ENCODE measurements around the gene CLCN1. TPM values are rescaled to one million over a fixed set of nuclear protein-coding genes. Genes with fewer than 3 reads are reported as not detected.
A peak's percentile ranks its signal among the peaks of the same experiment; 100 is the strongest.

The CLCN1 gene
- total RNA-seq, 2 donors from 2014 or later: not detected

- Histone ChIP-seq H3K27me3 (no peaks in the 10 kb centered on the region), H3K9me3 (no peaks in the 10 kb centered on the region), H3K9ac (ENCODE audit: low read depth in 2 of 2, low read length in 2 of 2) (peak overlapping the region; percentile 85 to 95), H3K27ac (peak overlapping the region; percentile 100), H3K4me1 (peaks cover 7% of the 10 kb centered on the region), H3K36me3 (no peaks in the 10 kb centered on the region), H3K4me3 (peak overlapping the region; percentile 89)
- intact Hi-C loops (cut with DNase I): loop anchor here (5.0 to 10.0 kb wide), 2 partner anchors 37 to 115 kb away; partner anchors contain the start of gene GSTK1
- TF ChIP-seq CTCF (IDR thresholded peaks at IDR 0.05): peak; percentile 89
- peak; percentile 92 for DNase-seq
These were observed 64.3 kb downstream of the CLCN1 start for GRCh38 chr7:143380260-143380645.

- H3K9ac ChIP-seq (ENCODE audit: low read depth in 2 of 2, low read length in 2 of 2): peak within 1 kb of the TSS; percentile 91 to 95
- H3K27ac ChIP-seq: peak within 1 kb of the TSS; percentile 100
- no peaks in the 10 kb centered on the region for H3K36me3 ChIP-seq
- peak within 1 kb of the TSS; percentile 89 for H3K4me3 ChIP-seq
- H3K4me1 ChIP-seq: peaks cover 7% of the 10 kb centered on the region
- H3K9me3 ChIP-seq: no peaks in the 10 kb centered on the region
- no peak for TF ChIP-seq CTCF (IDR thresholded peaks at IDR 0.05)
- peak; percentile 96 for DNase-seq
- H3K27me3 ChIP-seq: no peaks in the 10 kb centered on the region
- intact Hi-C loops (cut with DNase I): loop anchor here (5.0 to 10.0 kb wide), 2 partner anchors 36 to 116 kb away; partner anchors contain the start of gene GSTK1
These were observed 64.9 kb downstream of the CLCN1 start, which contains the start of gene ZYX for GRCh38 chr7:143380646-143381426. Gene ZYX (plus strand): TSS chr7:143381345. CDS start chr7:143381572, 227 bp downstream.

- peaks cover 7% of the 10 kb centered on the region for H3K4me1 ChIP-seq
- peak; percentile 70 for DNase-seq
These were observed 65.7 kb downstream of the CLCN1 start for GRCh38 chr7:143381427-143382125.

GRCh38 chr7:143382126-143382790 lies 66.3 kb downstream of the CLCN1 start:
- Histone ChIP-seq H3K27ac (peak overlapping the region; percentile 100), H3K9me3 (no peaks in the 10 kb centered on the region), H3K9ac (ENCODE audit: low read depth in 2 of 2, low read length in 2 of 2) (peak overlapping the region; percentile 84 to 91), H3K36me3 (no peaks in the 10 kb centered on the region), H3K27me3 (no peaks in the 10 kb centered on the region), H3K4me1 (peaks cover 7% of the 10 kb centered on the region), H3K4me3 (peak overlapping the region; percentile 89)
- no peak for DNase-seq
- intact Hi-C loops (cut with DNase I): loop anchor here (5.0 to 10.0 kb wide), 2 partner anchors 35 to 117 kb away; partner anchors contain the start of gene GSTK1
- TF ChIP-seq CTCF (IDR thresholded peaks at IDR 0.05): no peak

More at GRCh38 chr7:143381427-143382125, 65.7 kb downstream of the CLCN1 start:
- Histone ChIP-seq H3K9ac (ENCODE audit: low read depth in 2 of 2, low read length in 2 of 2) (peak overlapping the region; percentile 84 to 91), H3K4me3 (peak overlapping the region; percentile 89), H3K9me3 (no peaks in the 10 kb centered on the region), H3K27me3 (no peaks in the 10 kb centered on the region), H3K36me3 (no peaks in the 10 kb centered on the region), H3K27ac (peak overlapping the region; percentile 100)
- TF ChIP-seq CTCF (IDR thresholded peaks at IDR 0.05): no peak
- intact Hi-C loops (cut with DNase I): loop anchor here (5.0 to 10.0 kb wide), 2 partner anchors 36 to 117 kb away; partner anchors contain the start of gene GSTK1
